SHP77 (cell line): ENCODE measurements around the gene SLX4IP.
A peak's percentile ranks its signal among the peaks of the same experiment; 100 is the strongest.

Source experiments
- DNase-seq, 2 experiments: peaks; one replicate each; lab custom pipeline; 2025; lab: John Stamatoyannopoulos, UW

Gene SLX4IP

DNA sequence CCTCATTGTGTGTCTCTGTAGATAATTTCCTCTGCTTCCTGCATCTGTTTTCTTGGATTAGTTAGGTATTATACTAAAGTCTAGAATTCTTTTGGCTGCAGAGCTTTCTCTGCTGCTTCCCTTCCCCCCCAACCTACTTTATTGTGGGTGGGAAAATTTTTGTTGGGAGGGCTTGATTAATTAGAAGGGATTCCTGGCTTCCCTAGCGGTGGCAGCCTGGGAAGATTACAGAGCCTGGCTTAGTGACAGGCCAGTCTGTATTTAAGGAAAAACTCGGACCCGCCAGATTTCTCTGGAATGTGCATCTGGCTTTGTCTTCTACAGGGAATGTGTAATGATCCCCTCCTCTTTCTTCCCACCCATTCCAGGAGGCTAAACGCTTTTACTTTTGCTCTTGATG is 31.2 kb downstream of the SLX4IP start:
- DNase-seq = no peak

- no peak for DNase-seq
Observed at GRCh38 chr20:10466855-10467254, 31.8 kb downstream of the SLX4IP start.

DNA sequence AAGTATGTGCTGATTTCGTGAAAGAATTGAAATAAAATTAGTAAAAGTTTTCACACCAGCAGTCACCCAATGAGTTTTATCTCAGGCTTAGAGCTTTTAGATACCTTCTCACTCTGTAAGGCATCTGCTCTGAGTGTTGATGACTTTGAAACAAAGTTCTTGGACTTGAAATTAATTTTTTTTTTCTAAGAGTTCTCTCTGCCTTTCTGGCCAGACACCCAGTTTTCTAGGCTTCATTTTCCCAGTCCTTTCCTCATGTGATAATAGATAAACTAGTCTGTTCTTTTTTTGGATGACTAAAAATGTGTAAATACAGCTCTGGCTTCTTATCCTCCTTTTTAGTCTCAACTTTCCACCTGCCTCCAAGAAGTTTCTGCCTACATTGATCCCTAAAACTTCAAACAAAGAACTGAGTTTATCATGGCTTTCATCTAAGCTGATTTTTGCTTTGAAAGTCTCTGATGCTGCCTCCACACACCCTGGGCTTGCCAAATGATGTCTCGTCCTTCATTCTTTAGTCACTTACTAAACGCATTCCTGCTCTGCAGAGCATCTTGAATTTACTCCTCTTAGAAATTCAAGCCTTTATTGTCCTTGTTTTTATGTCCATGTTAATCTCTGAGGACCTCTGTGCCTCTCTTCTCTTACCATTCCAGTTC is 32.7 kb downstream of the SLX4IP start:
- no peak for DNase-seq

DNA sequence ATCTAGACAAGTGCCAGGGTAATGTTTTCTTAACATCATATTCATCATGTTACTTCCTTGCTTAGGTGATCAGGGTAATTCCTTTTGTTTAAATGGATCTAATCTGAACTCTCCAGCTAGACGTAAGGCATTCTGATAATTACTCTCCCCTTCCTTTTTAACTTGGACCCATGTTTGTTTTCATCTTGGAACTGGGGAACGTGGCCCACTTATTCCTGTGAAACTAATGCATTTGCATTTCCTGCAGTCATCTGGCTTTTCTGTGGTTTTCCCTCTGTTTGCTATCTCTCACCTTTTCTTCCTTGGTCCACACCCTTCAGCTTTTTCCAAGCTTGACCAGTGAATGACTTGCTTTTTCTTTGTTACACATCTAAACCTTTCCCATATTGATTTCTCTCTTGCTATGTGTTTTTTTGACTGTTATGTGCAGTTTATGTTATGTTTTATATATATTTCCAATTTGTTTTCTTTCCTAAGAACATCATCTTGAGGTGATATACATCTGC is 33.3 kb downstream of the SLX4IP start:
- no peak for DNase-seq

DNA sequence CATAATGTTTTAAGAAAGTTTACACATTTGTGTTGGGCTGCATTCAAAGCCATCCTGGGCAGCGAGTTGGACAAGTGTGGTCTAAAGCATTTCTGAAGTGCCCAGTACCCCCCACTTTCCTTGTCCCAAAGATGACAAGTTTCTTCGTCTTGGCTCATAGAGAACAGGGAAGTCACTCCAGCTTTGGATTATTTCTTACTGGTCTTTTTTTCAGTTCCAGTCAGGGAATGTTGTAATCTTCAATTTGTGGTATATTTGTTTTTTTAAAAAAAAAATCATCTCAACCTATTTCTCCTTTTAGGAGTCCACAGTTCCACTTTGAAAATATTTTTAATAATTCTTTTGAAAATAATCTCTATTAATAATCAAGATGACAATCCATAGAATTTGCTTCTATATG is 34.0 kb downstream of the SLX4IP start:
- no peak for DNase-seq

- peak; percentile 89 to 92 for DNase-seq
Observed at GRCh38 chr20:10469599-10469998, 34.5 kb downstream of the SLX4IP start.

- DNase-seq = no peak
Observed at GRCh38 chr20:10470276-10470675, 35.2 kb downstream of the SLX4IP start.

- no peak for DNase-seq
Observed at GRCh38 chr20:10472871-10473270, 37.8 kb downstream of the SLX4IP start.

DNA sequence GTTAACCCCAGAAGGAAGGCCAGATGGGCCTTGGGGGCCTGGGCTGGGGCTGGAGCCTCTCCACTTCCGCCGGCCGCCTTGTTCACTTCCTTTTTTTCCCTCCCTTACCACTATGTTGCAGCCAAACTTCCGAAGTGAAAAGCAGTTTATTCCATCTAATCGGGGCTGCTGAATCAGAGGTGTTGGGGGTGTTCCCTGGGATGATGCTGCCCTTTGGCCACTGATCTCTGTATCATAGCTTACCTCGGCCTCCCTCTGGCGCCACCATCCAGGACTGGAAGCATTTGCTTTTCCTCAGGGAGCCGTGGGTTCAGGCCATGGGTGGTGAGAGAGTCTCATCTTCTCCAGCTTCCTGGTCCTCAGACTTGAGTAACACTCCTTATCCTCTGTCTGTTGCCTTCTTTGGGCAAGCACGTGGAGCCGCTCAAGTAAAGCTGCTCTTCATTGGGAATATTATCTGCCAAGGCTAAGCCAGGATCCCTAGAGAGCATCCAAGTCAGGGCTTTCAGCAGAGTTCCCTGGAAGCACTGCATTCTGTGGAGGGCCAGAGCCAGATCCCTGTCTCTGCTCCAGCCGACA is 39.6 kb downstream of the SLX4IP start:
- no peak for DNase-seq

- DNase-seq = no peak
Observed at GRCh38 chr20:10475225-10475624, 40.1 kb downstream of the SLX4IP start.

DNA sequence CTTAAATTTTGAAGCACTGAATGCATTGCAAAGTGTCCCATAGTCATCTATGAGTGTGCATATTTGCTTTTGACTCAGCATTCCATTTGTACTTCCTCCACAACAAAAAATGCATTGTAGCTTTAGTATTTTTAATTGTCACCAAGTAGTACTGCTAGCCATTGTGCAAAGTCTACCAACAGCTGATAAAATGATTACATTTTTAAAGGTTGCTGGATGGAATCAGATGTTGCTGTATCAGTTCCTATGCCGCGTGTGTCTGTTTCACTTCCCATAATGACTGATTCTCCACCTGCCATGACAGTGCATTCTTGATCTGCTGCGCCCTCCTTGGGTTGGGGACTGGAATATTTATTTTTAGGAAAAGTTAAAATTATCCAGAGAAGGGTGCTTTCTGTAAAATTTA is 41.2 kb downstream of the SLX4IP start:
- DNase-seq = peak; percentile 26 to 54

DNA sequence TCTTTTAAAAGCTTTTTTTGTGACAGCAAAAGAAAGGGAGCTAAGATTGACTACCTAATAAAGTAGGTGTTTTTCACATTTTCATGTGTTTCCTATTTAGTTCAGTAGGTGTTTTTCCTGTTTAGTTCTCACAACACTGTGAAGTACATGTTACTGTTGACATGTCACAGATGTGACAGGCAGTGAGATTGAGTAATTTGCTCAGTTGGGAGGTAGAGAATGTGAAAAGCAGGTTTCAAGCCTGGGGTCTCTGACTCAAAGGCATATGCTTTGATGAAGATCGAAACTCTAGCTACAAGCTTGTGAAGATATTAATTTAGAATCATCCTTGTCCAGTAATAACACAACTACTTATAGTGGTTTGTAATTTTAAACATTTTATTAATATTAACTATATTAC is 43.1 kb downstream of the SLX4IP start:
- DNase-seq = no peak

- no peak for DNase-seq
Observed at GRCh38 chr20:10478930-10479329, 43.8 kb downstream of the SLX4IP start.

DNA sequence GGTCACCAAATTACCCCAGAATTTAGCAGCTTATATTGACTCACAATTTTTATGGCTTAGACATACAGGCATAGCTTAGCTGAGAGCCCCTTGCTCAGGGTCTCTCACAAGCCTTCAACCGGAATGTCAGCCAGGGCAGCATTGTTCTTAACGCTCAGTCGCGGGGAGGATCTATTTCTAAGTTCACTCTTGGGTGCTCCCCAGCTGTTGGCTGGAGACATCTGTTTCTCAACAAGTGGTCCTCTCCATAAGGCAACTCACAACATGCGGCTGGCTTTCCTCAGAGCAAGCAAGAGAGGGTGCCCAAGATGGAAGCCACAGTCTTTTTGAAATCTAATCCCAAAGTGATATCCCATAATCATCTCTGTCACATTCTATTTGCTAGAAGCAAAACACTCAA is 46.6 kb downstream of the SLX4IP start:
- DNase-seq = no peak

DNA sequence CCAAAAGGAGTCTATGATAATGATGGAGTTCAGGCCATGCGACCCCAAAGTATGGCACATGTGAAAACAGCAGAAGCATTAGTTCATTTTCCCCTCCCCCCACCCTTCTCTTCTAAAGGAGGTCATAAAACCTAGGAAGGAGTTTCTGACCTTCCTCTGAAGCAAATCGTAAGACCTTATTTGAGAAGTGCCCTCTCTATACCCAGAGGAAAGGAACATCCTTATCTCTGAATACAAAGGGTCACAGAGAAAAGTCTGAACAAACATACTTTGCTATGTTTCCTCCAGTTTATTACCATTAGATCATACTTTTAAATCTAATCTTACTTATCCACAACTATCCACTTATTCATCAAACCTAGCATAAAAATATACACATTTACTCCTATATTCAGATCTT is 48.6 kb downstream of the SLX4IP start:
- no peak for DNase-seq

DNA sequence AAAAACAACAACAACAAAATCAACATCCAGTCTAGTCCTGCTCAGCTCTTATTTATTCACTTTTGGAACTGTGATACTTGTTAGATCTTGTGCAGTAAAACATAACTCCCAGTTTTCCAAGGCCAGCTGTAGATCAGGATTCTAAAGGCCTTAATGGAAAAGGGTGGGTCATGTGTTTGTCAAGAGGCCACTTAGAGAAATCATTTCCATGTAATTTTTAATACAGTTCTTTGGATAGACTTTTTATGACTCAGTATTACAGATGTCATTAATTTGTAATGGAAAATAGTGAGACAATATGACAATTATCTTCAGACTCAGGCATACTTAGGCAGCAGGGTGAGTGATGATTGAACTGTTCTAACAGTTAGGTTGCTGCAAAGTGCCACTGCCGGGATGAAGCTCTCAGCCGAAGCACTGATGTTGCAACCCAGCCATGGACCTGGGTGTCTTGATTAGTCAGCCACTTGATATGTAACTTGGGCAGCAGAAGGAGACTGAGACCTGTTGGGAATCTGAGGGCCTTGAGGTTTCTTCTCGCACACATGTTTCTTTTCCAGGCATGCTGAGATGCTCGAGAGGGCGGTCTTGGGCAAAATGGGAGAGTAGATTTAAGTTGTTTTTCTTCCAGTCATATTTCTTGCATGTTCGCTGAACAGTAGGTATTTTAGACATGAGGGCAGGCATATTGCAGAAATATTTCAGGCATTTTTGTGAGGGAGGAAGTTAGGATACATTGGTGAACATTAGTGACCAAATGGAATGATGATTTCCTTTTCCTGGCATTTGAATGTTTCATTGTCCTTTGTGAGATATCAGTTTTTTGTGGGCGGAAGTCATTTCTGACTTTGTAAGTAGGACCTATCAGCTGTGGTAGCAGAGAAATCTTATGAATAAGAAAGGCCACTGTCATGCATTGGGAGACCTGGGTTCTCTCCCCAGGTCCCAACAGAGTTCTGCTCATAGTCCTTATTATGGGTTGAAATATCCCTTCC is 52.3 kb downstream of the SLX4IP start:
- DNase-seq = no peak

- DNase-seq = no peak
Observed at GRCh38 chr20:10488534-10488933, 53.4 kb downstream of the SLX4IP start.

DNA sequence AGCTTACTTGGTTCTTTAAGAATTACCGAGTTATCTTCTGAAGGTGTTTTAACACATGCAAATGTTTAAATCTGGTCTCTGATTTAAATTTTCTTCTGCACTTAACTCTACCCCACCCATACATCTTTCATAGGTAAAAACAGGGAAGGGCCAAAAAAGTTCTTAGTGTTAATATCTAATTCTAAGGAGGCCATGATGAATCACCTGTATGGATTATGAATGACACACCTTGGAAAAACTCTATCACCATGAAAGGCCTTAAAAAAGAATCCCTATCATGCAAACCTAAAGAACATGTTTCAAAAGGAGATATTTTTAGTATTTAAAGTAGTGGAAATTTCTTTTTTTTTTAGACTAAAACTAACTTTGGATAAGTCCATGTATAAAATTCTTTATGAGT is 54.7 kb downstream of the SLX4IP start:
- DNase-seq = no peak

GRCh38 chr20:10490257-10490656 is 55.2 kb downstream of the SLX4IP start:
- no peak for DNase-seq

- DNase-seq = no peak
Observed at GRCh38 chr20:10490706-10491105, 55.6 kb downstream of the SLX4IP start.

- no peak for DNase-seq
Observed at GRCh38 chr20:10492065-10492464, 57.0 kb downstream of the SLX4IP start.

GRCh38 chr20:10492844-10493243 is 57.7 kb downstream of the SLX4IP start:
- no peak for DNase-seq

- no peak for DNase-seq
Observed at GRCh38 chr20:10495173-10495572, 60.1 kb downstream of the SLX4IP start.
